ENCODE data around the gene SHISA7. TPM values are rescaled to one million over a fixed set of nuclear protein-coding genes. Genes with fewer than 3 reads are reported as not detected.
A peak's percentile ranks its signal among the peaks of the same experiment; 100 is the strongest.
"Not testable (repeated sequence)": the region's sequence is repeated elsewhere in the genome, so short reads cannot be mapped to it uniquely, and the experiment has no call there.

SHISA7 gene
- total and polyA plus RNA-seq, 5 donors: 0.05 TPM; not detected in 4

GRCh38 chr19:55406826-55407549 is 36.1 kb downstream of the SHISA7 start:
- H3K9me3 ChIP-seq (ENCODE audit: control insufficient read depth, low read length): no peaks in the 10 kb centered on the region
- intact Hi-C loops (cut with DNase I): no loop called here
- ATAC-seq (peak; percentile 0 to 11), DNase-seq (peak; percentile 60 to 81 (median 77))
- 12% methylated on average over 35 of the region's 35 CpGs for WGBS
- no peaks in the 10 kb centered on the region for H3K27me3 ChIP-seq (ENCODE audit: control insufficient read depth, insufficient read depth)
- peaks cover 12% of the 10 kb centered on the region for H3K4me1 ChIP-seq (ENCODE audit: control insufficient read depth, insufficient read depth, low read length)
- H3K27ac ChIP-seq (ENCODE audit: low read length): peak overlapping the region; percentile 69
- peak overlapping the region; percentile 94 for H3K4me3 ChIP-seq (ENCODE audit: low read length)

GRCh38 chr19:55406091-55406825 is 36.8 kb downstream of the SHISA7 start:
- DNase-seq: peak in 1 of 3 donors; percentile 23

GRCh38 chr19:55405638-55406037 is 37.5 kb downstream of the SHISA7 start:
- Histone ChIP-seq H3K4me1 (ENCODE audit: control insufficient read depth, insufficient read depth, low read length) (peaks cover 12% of the 10 kb centered on the region), H3K9me3 (ENCODE audit: control insufficient read depth, low read length) (no peaks in the 10 kb centered on the region), H3K27ac (ENCODE audit: low read length) (no peak overlapping the region), H3K4me3 (ENCODE audit: low read length) (no peak overlapping the region), H3K27me3 (ENCODE audit: control insufficient read depth, insufficient read depth) (no peaks in the 10 kb centered on the region)
- WGBS: 86% methylated on average over 5 of the region's 5 CpGs
- peak in 1 of 3 donors; percentile 30 for DNase-seq
- ATAC-seq: no peak
- intact Hi-C loops (cut with DNase I): no loop called here

More at GRCh38 chr19:55406091-55406825, 36.8 kb downstream of the SHISA7 start:
- 81% methylated on average over 14 of the region's 14 CpGs for WGBS
- Histone ChIP-seq H3K9me3 (ENCODE audit: control insufficient read depth, low read length) (no peaks in the 10 kb centered on the region), H3K27me3 (ENCODE audit: control insufficient read depth, insufficient read depth) (no peaks in the 10 kb centered on the region), H3K4me3 (ENCODE audit: low read length) (no peak overlapping the region), H3K4me1 (ENCODE audit: control insufficient read depth, insufficient read depth, low read length) (peaks cover 12% of the 10 kb centered on the region), H3K27ac (ENCODE audit: low read length) (no peak overlapping the region)
- no peak for ATAC-seq
- intact Hi-C loops (cut with DNase I): no loop called here

GRCh38 chr19:55402509-55402908 is 40.6 kb downstream of the SHISA7 start:
- no peak for ATAC-seq
- Histone ChIP-seq H3K27ac (ENCODE audit: low read length) (no peak overlapping the region), H3K9me3 (ENCODE audit: control insufficient read depth, low read length) (no peaks in the 10 kb centered on the region), H3K4me1 (ENCODE audit: control insufficient read depth, insufficient read depth, low read length) (peaks cover 7% of the 10 kb centered on the region), H3K27me3 (ENCODE audit: control insufficient read depth, insufficient read depth) (no peaks in the 10 kb centered on the region), H3K4me3 (ENCODE audit: low read length) (no peak overlapping the region)
- intact Hi-C loops (cut with DNase I): no loop called here
- 71% methylated on average over 2 of the region's 2 CpGs for WGBS
- peak in 1 of 3 donors; percentile 13 for DNase-seq

GRCh38 chr19:55401390-55401789 is 41.7 kb downstream of the SHISA7 start:
- H3K27ac ChIP-seq (ENCODE audit: low read length); intact Hi-C loops (cut with DNase I); H3K9me3 ChIP-seq (ENCODE audit: control insufficient read depth, low read length); H3K4me1 ChIP-seq (ENCODE audit: control insufficient read depth, insufficient read depth, low read length); H3K27me3 ChIP-seq (ENCODE audit: control insufficient read depth, insufficient read depth); H3K4me3 ChIP-seq (ENCODE audit: low read length): not testable (repeated sequence)
- ATAC-seq (peak in 1 of 2 donors; percentile 8), DNase-seq (peak in 1 of 3 donors; percentile 34)
- WGBS: 87% methylated on average over 21 of the region's 28 CpGs

GRCh38 chr19:55400281-55401087 is 42.6 kb downstream of the SHISA7 start:
- 87% methylated on average over 14 of the region's 14 CpGs for WGBS
- Histone ChIP-seq H3K4me3 (ENCODE audit: low read length) (no peak overlapping the region), H3K4me1 (ENCODE audit: control insufficient read depth, insufficient read depth, low read length) (no peaks in the 10 kb centered on the region), H3K27ac (ENCODE audit: low read length) (no peak overlapping the region), H3K9me3 (ENCODE audit: control insufficient read depth, low read length) (no peaks in the 10 kb centered on the region), H3K27me3 (ENCODE audit: control insufficient read depth, insufficient read depth) (no peaks in the 10 kb centered on the region)
- ATAC-seq (no peak), DNase-seq (peak in 2 of 3 donors; percentile 11 to 16)
- intact Hi-C loops (cut with DNase I): no loop called here

GRCh38 chr19:55398200-55398925 is 44.7 kb downstream of the SHISA7 start:
- intact Hi-C loops (cut with DNase I): no loop called here
- no peak overlapping the region for H3K27ac ChIP-seq (ENCODE audit: low read length)
- WGBS: 84% methylated on average over 12 of the region's 12 CpGs
- DNase-seq: peak in 1 of 3 donors; percentile 37
- no peak for ATAC-seq
- no peaks in the 10 kb centered on the region for H3K4me1 ChIP-seq (ENCODE audit: control insufficient read depth, insufficient read depth, low read length)
- H3K27me3 ChIP-seq (ENCODE audit: control insufficient read depth, insufficient read depth): no peaks in the 10 kb centered on the region
- H3K4me3 ChIP-seq (ENCODE audit: low read length): no peak overlapping the region
- no peaks in the 10 kb centered on the region for H3K9me3 ChIP-seq (ENCODE audit: control insufficient read depth, low read length)

- ATAC-seq: no peak
- peak in 1 of 3 donors; percentile 38 for DNase-seq
- WGBS: 70% methylated on average over 18 of the region's 18 CpGs
Observed at GRCh38 chr19:55392820-55393761, 50.0 kb downstream of the SHISA7 start.

GRCh38 chr19:55391702-55392615 is 51.1 kb downstream of the SHISA7 start:
- no peaks in the 10 kb centered on the region for H3K9me3 ChIP-seq (ENCODE audit: control insufficient read depth, low read length)
- H3K4me1 ChIP-seq (ENCODE audit: control insufficient read depth, insufficient read depth, low read length): peaks cover 12% of the 10 kb centered on the region
- ATAC-seq: no peak
- DNase-seq: peak in 1 of 3 donors; percentile 14
- intact Hi-C loops (cut with DNase I): no loop called here
- no peak overlapping the region for H3K4me3 ChIP-seq (ENCODE audit: low read length)
- no peak overlapping the region for H3K27ac ChIP-seq (ENCODE audit: low read length)
- H3K27me3 ChIP-seq (ENCODE audit: control insufficient read depth, insufficient read depth): no peaks in the 10 kb centered on the region
- 81% methylated on average over 18 of the region's 18 CpGs for WGBS

More at GRCh38 chr19:55392820-55393761, 50.0 kb downstream of the SHISA7 start:
- H3K27me3 ChIP-seq (ENCODE audit: control insufficient read depth, insufficient read depth): no peaks in the 10 kb centered on the region
- intact Hi-C loops (cut with DNase I): no loop called here
- no peaks in the 10 kb centered on the region for H3K9me3 ChIP-seq (ENCODE audit: control insufficient read depth, low read length)
- no peak overlapping the region for H3K4me3 ChIP-seq (ENCODE audit: low read length)
- H3K4me1 ChIP-seq (ENCODE audit: control insufficient read depth, insufficient read depth, low read length): peaks cover 5% of the 10 kb centered on the region
- no peak overlapping the region for H3K27ac ChIP-seq (ENCODE audit: low read length)
